HFFc6 (cell line): Measurements from ENCODE around the gene TNPO1. TPM values are rescaled to one million over a fixed set of nuclear protein-coding genes. Genes with fewer than 3 reads are reported as not detected.

Experiments used
- DNase-seq: peaks from one replicate; pipeline ENCODE4 v3.0.0-alpha.2; 2018
- H3K27ac Mint-ChIP-seq: 2 replicates; pipeline ENCODE4 v1.8.0; 2020; ENCODE audit warnings: mild to moderate bottlenecking, mixed read lengths
- H3K27me3 Mint-ChIP-seq: 2 replicates; pipeline ENCODE4 v1.8.0; 2021; ENCODE audit warnings: mild to moderate bottlenecking, moderate library complexity, mixed read lengths; ENCODE audit not compliant: insufficient read depth
- H3K36me3 Mint-ChIP-seq: 2 replicates; pipeline ENCODE4 v1.8.0; 2021; ENCODE audit warnings: low read depth, mixed read lengths
- H3K4me1 Mint-ChIP-seq: 2 replicates; pipeline ENCODE4 v1.8.0; 2020; ENCODE audit warnings: low read depth, mixed read lengths
- H3K4me3 Mint-ChIP-seq: 2 replicates; pipeline ENCODE4 v1.8.0; 2020; ENCODE audit warnings: mild to moderate bottlenecking, moderate library complexity, mixed read lengths
- H3K9me3 Mint-ChIP-seq: 2 replicates; pipeline ENCODE4 v1.8.0; 2020; ENCODE audit warnings: mild to moderate bottlenecking, mixed read lengths
- total RNA-seq, 6 experiments: library from RNA; stranded (reverse); fragmentation: NEBNext Ultra II Directional; extraction: Animal tissue kit (Norgen Biotek cat#: 25700); gene quantifications; 2 replicates in 1 of 6; 3 replicates in 5 of 6; pipeline ENCODE4 v1.2.3, GENCODE V29; 2021
- TF ChIP-seq, protein P1 (sequence below): fragments of 200-600 bp; sonication (generic); IDR thresholded peaks from 2 replicates; pipeline ENCODE4 v1.5.0; 2021; ENCODE audit warnings: antibody characterized with exemption, mild to moderate bottlenecking

Gene TNPO1
- total RNA-seq, 6 experiments from 2014 or later: 149 to 194 (median 182) TPM

- Mint-ChIP-seq H3K27me3 (no peaks in the 10 kb centered on the region), H3K9me3 (no peaks in the 10 kb centered on the region), H3K36me3 (peaks cover 4% of the 10 kb centered on the region; the same call in 1 of the 2 replicates), H3K4me1 (peaks cover 100% of the 10 kb centered on the region), H3K4me3 (no peak overlapping the region), H3K27ac (no peak overlapping the region)
- no peak for DNase-seq
- TF ChIP-seq, protein P1, sequence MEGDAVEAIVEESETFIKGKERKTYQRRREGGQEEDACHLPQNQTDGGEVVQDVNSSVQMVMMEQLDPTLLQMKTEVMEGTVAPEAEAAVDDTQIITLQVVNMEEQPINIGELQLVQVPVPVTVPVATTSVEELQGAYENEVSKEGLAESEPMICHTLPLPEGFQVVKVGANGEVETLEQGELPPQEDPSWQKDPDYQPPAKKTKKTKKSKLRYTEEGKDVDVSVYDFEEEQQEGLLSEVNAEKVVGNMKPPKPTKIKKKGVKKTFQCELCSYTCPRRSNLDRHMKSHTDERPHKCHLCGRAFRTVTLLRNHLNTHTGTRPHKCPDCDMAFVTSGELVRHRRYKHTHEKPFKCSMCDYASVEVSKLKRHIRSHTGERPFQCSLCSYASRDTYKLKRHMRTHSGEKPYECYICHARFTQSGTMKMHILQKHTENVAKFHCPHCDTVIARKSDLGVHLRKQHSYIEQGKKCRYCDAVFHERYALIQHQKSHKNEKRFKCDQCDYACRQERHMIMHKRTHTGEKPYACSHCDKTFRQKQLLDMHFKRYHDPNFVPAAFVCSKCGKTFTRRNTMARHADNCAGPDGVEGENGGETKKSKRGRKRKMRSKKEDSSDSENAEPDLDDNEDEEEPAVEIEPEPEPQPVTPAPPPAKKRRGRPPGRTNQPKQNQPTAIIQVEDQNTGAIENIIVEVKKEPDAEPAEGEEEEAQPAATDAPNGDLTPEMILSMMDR: no peak
These were observed 23.6 kb downstream of the TNPO1 start for GRCh38 chr5:72840041-72840440.

- Mint-ChIP-seq H3K4me1 (peaks cover 98% of the 10 kb centered on the region), H3K27me3 (no peaks in the 10 kb centered on the region), H3K4me3 (peak overlapping the region; percentile 65), H3K36me3 (peaks cover 9% of the 10 kb centered on the region; the same call in 1 of the 2 replicates), H3K9me3 (no peaks in the 10 kb centered on the region), H3K27ac (peak overlapping the region; percentile 88)
- TF ChIP-seq, protein P1: no peak
- DNase-seq: peak; percentile 48
These were observed 25.5 kb downstream of the TNPO1 start for GRCh38 chr5:72841756-72842535.

GRCh38 chr5:72842816-72843215 lies 26.4 kb downstream of the TNPO1 start:
- peaks cover under 1% of the 10 kb centered on the region; the same call in 1 of the 2 replicates for H3K27me3 Mint-ChIP-seq
- DNase-seq: peak; percentile 78
- peak overlapping the region; percentile 88 for H3K27ac Mint-ChIP-seq
- H3K36me3 Mint-ChIP-seq: peaks cover 9% of the 10 kb centered on the region; the same call in 1 of the 2 replicates
- peak overlapping the region; percentile 65 for H3K4me3 Mint-ChIP-seq
- H3K9me3 Mint-ChIP-seq: no peaks in the 10 kb centered on the region
- peaks cover 98% of the 10 kb centered on the region for H3K4me1 Mint-ChIP-seq
- TF ChIP-seq, protein P1: peak; percentile 57; the same call in 1 of the 2 replicates

DNA sequence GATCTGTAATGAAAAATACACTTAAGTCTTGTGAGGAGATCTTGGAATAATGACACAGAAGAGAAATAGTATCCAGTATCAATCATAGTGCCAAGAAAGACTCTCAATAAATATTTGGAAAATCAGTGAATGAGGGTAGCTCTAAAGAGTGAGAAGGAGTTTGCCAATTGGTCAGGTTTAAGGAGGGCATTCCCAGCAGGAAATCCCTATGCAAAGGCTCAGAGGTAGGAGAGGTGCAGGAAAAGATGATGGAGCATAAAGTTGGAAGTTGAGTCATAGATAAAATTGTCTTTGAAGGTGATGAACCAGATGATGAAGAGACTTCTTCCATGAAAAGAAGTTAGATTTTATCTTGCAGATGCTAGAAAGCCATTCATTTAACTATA lies 27.8 kb downstream of the TNPO1 start:
- Mint-ChIP-seq H3K36me3 (peaks cover 18% of the 10 kb centered on the region), H3K4me1 (peaks cover 87% of the 10 kb centered on the region), H3K9me3 (no peaks in the 10 kb centered on the region), H3K27ac (no peak overlapping the region; the same call in 1 of the 2 replicates), H3K4me3 (no peak overlapping the region), H3K27me3 (peaks cover 6% of the 10 kb centered on the region; the same call in 1 of the 2 replicates)
- TF ChIP-seq, protein P1: no peak
- DNase-seq: no peak

DNA sequence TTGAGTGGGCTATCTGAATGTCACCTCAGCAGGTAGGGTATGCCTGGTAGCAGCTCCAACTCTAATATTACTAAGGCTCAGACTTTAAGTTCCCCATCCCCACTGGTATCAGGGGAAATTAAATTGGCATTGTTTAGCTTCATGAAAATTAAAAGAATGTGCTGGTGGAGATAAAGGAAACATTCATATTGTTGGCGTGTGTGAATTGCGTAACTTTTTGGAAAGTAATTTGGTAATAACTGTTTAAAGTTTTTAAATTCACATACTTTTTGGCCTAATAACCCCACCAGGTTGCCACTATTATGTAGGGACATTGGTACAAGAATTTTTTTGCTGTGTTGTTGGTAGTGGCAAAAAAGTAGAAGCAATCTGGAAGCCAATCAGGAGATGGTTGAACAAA lies 29.4 kb downstream of the TNPO1 start:
- peaks cover 79% of the 10 kb centered on the region for H3K4me1 Mint-ChIP-seq
- peaks cover 6% of the 10 kb centered on the region; the same call in 1 of the 2 replicates for H3K27me3 Mint-ChIP-seq
- H3K4me3 Mint-ChIP-seq: no peak overlapping the region

More for the DNA sequence above, 29.4 kb downstream of the TNPO1 start:
- Mint-ChIP-seq H3K36me3 (peaks cover 30% of the 10 kb centered on the region), H3K9me3 (no peaks in the 10 kb centered on the region), H3K27ac (no peak overlapping the region)
- TF ChIP-seq, protein P1: no peak
- no peak for DNase-seq
